Hepatocyte (in vitro differentiated cells): Measurements from ENCODE around the gene PTGER2.

Source experiments
- EZH2 ChIP-seq: fragments of 200-600 bp; sonication (generic); IDR thresholded peaks from 2 replicates; pipeline ENCODE4 v1.6.1; 2016; ENCODE audit warnings: antibody characterized with exemption, mild to moderate bottlenecking, borderline replicate concordance
- TF ChIP-seq, protein P1 (sequence below): fragments of 200-600 bp; sonication (generic); IDR thresholded peaks from 2 replicates; pipeline ENCODE4 v1.5.1; 2016; ENCODE audit warnings: antibody characterized with exemption, mild to moderate bottlenecking; ENCODE audit not compliant: poor library complexity

DNA sequence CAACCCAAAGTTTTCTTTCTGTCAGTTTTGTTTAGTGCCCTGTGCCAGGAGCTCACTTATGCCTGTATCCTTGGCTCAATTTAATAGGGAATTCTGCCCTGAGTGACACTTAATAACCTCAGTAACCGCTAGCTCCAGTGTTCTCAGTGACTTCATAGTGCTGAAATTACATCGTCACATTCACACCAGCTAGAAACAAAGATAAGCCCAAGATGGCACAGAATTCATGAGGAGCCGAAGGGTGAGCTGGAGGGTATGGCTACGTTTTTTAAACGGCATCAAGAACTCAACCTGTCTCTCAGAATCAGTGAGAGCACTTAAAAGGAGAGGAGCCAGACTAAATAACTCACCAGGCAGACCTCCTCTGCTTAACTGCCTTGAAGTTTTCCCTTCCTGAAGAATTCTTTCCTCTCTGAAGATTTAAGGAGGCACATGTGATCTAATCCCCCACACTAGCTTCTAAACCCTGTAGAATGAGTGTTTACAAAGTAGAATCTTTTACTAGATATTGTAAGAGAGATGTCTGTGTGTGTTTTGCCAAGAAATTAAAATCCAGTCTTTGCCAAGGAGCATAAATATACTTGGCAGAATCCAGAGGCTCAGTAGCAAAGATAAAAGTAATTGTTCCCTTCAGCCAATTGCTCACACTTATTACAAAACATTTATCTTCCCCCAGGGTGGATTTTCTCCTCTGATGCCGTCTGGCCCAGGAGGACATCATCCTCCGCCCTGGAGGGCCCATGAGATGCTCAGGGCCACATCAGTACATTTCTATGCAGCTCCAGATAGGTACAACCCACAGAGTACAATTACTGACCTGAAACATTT lies 37.3 kb downstream of the PTGER2 start:
- TF ChIP-seq, protein P1, sequence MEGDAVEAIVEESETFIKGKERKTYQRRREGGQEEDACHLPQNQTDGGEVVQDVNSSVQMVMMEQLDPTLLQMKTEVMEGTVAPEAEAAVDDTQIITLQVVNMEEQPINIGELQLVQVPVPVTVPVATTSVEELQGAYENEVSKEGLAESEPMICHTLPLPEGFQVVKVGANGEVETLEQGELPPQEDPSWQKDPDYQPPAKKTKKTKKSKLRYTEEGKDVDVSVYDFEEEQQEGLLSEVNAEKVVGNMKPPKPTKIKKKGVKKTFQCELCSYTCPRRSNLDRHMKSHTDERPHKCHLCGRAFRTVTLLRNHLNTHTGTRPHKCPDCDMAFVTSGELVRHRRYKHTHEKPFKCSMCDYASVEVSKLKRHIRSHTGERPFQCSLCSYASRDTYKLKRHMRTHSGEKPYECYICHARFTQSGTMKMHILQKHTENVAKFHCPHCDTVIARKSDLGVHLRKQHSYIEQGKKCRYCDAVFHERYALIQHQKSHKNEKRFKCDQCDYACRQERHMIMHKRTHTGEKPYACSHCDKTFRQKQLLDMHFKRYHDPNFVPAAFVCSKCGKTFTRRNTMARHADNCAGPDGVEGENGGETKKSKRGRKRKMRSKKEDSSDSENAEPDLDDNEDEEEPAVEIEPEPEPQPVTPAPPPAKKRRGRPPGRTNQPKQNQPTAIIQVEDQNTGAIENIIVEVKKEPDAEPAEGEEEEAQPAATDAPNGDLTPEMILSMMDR: no peak
- no peak for TF ChIP-seq EZH2
